Naive thymus-derived CD4-positive, alpha-beta T cell (primary cell): ENCODE results near the gene UMODL1. TPM values are rescaled to one million over a fixed set of nuclear protein-coding genes. Genes with fewer than 3 reads are reported as not detected.
A peak's percentile ranks its signal among the peaks of the same experiment; 100 is the strongest.

ENCODE experiments used
- ATAC-seq: fragments of 150-1000 bp; cut with Tn5 transposase; 2 replicates; pipeline ENCODE4 v1.10.0; 2021; ENCODE audit warnings: mild to moderate bottlenecking, moderate library complexity
- CTCF ChIA-PET: fragments of 350-600 bp; sonication (Branson Sonifier 250); formaldehyde crosslinking; loops from one replicate; lab custom pipeline; 2021; ENCODE audit warnings: antibody characterized with exemption; lab: Charles Lee
- POLR2A ChIA-PET: fragments of 350-600 bp; sonication (Branson Sonifier 250); formaldehyde crosslinking; loops from one replicate; lab custom pipeline; 2021; ENCODE audit warnings: antibody characterized with exemption, inconsistent platforms; lab: Charles Lee
- DNase-seq, 9 donors: peaks; one replicate each; pipeline versions ENCODE4 v3.0.0 to v3.0.0-alpha.2; 2020 to 2022; ENCODE audit warnings: mixed read lengths in 1 of 9
- H3K27ac ChIP-seq: one replicate; pipeline ENCODE4 v1.7.0; 2013; ENCODE audit warnings: mild to moderate bottlenecking, low read depth, low read length, moderate library complexity
- H3K27me3 ChIP-seq, 2 donors: one replicate each; pipeline ENCODE4 v1.7.0; 2013; ENCODE audit warnings: low read length in 2 of 2, mild to moderate bottlenecking in 2 of 2, moderate library complexity in 2 of 2; ENCODE audit not compliant: control insufficient read depth in 2 of 2, insufficient read depth in 2 of 2
- H3K36me3 ChIP-seq, 3 experiments: 1 replicate in 2 of 3; 2 replicates in 1 of 3; pipeline ENCODE4 v1.7.0; 2013; ENCODE audit warnings: low read length in 3 of 3, mild to moderate bottlenecking in 3 of 3, moderate library complexity in 1 of 3; ENCODE audit not compliant: insufficient read depth in 3 of 3, control insufficient read depth in 2 of 3
- H3K4me1 ChIP-seq, 2 donors: one replicate each; pipeline ENCODE4 v1.7.0; 2013; ENCODE audit warnings: low read length in 2 of 2, mild to moderate bottlenecking in 2 of 2, moderate library complexity in 1 of 2; ENCODE audit not compliant: control insufficient read depth in 2 of 2, insufficient read depth in 2 of 2
- H3K4me3 ChIP-seq: 2 replicates; pipeline ENCODE4 v1.7.0; 2013; ENCODE audit warnings: mild to moderate bottlenecking, low read length
- H3K9me3 ChIP-seq, 3 experiments: 1 replicate in 2 of 3; 2 replicates in 1 of 3; pipeline ENCODE4 v1.7.0; 2013; ENCODE audit warnings: low read length in 3 of 3; ENCODE audit not compliant: control insufficient read depth in 2 of 3
- H3K27ac Mint-ChIP-seq, 9 donors: one replicate each; pipeline ENCODE4 v1.8.0; 2020 to 2022; ENCODE audit warnings: mixed read lengths in 9 of 9, mild to moderate bottlenecking in 8 of 9, moderate library complexity in 5 of 9, inconsistent platforms in 2 of 9
- H3K27me3 Mint-ChIP-seq, 5 donors: one replicate each; pipeline ENCODE4 v1.8.0; 2021 to 2022; ENCODE audit warnings: mixed read lengths in 5 of 5, mild to moderate bottlenecking in 1 of 5
- H3K36me3 Mint-ChIP-seq, 5 donors: one replicate each; pipeline ENCODE4 v1.8.0; 2020 to 2022; ENCODE audit warnings: mixed read lengths in 5 of 5, mild to moderate bottlenecking in 3 of 5, inconsistent platforms in 1 of 5
- H3K4me1 Mint-ChIP-seq, 7 donors: one replicate each; pipeline ENCODE4 v1.8.0; 2020 to 2022; ENCODE audit warnings: mixed read lengths in 7 of 7, mild to moderate bottlenecking in 3 of 7, inconsistent platforms in 1 of 7
- H3K4me3 Mint-ChIP-seq, 10 donors: one replicate each; pipeline ENCODE4 v1.8.0; 2020 to 2022; ENCODE audit warnings: mild to moderate bottlenecking in 10 of 10, mixed read lengths in 10 of 10, moderate library complexity in 6 of 10, inconsistent platforms in 2 of 10
- H3K9me3 Mint-ChIP-seq, 11 donors: one replicate each; pipeline ENCODE4 v1.8.0; 2020 to 2022; ENCODE audit warnings: mixed read lengths in 11 of 11, mild to moderate bottlenecking in 4 of 11, inconsistent platforms in 1 of 11, moderate library complexity in 1 of 11
- intact Hi-C, 2 donors: fragments of 100-400 bp; cut with micrococcal nuclease; formaldehyde crosslinking; loops; one replicate each; pipeline ENCODE4 v1.15.1; 2023
- polyA plus RNA-seq, 2 donors: library from polyadenylated mRNA; unstranded; fragments of 300-500 nt; fragmentation: Illumina TruSeq; gene quantifications; one replicate each; pipeline ENCODE4 v1.2.3, GENCODE V29; 2021
- total RNA-seq, 6 experiments: library from RNA in 5 of 6; stranded (reverse) in 5 of 6; gene quantifications; 1 replicate in 5 of 6; 2 replicates in 1 of 6; pipeline ENCODE4 v1.2.3 and lab custom pipeline; 2021 to 2026

UMODL1 gene
- total and polyA plus RNA-seq, 7 experiments from 2014 or later, result 0.11 to 1.7 (median 0.66) TPM; not detected in 1

- Histone ChIP-seq H3K4me3 (no peak overlapping the region), H3K4me1 (peaks cover 15 to 24% of the 10 kb centered on the region in 2 donors), H3K27me3 (no peaks in the 10 kb centered on the region), H3K36me3 (no peaks in the 10 kb centered on the region), H3K27ac (no peak overlapping the region), H3K9me3 (no peaks in the 10 kb centered on the region)
- ChIA-PET CTCF (interaction anchor here (1.1 kb wide), 1 partner anchor 49 kb away, joined by 3 read pairs; no protein-coding TSS in a partner anchor), POLR2A (no interaction called here)
- Mint-ChIP-seq H3K4me3 (peak overlapping the region in 1 of 10 donors; percentile 62), H3K27ac (peak overlapping the region; percentile 44 to 95 (median 73)), H3K27me3 (peaks cover 0 to 13% (median 0%) of the 10 kb centered on the region in 5 donors), H3K36me3 (no peaks in the 10 kb centered on the region), H3K9me3 (peaks cover 0 to 3% (median 0%) of the 10 kb centered on the region in 11 donors), H3K4me1 (peaks cover 24 to 60% (median 43%) of the 10 kb centered on the region in 7 donors)
- DNase-seq, result no peak
- intact Hi-C loops, result no loop called here
- ATAC-seq, result no peak
Observed at GRCh38 chr21:42058631-42059111, 12.4 kb upstream of the UMODL1 start.

- ATAC-seq (no peak), DNase-seq (no peak)
- Mint-ChIP-seq H3K36me3 (no peaks in the 10 kb centered on the region), H3K4me3 (no peak overlapping the region), H3K27ac (peak overlapping the region in 4 of 9 donors; percentile 59 to 99 (median 92)), H3K27me3 (peaks cover 0 to 13% (median 0%) of the 10 kb centered on the region in 5 donors), H3K4me1 (peaks cover 28 to 65% (median 48%) of the 10 kb centered on the region in 7 donors), H3K9me3 (peaks cover 0 to 3% (median 0%) of the 10 kb centered on the region in 11 donors)
- peaks cover 19 to 29% of the 10 kb centered on the region in 2 donors for H3K4me1 ChIP-seq
- no peak overlapping the region for H3K27ac ChIP-seq
- intact Hi-C loops, result no loop called here
- POLR2A ChIA-PET, result no interaction called here
- CTCF ChIA-PET, result interaction anchor here (0.6 to 1.1 kb wide), 2 partner anchors 49 to 54 kb away, joined by 3 read pairs; no protein-coding TSS in a partner anchor
- no peaks in the 10 kb centered on the region for H3K27me3 ChIP-seq
- no peaks in the 10 kb centered on the region for H3K36me3 ChIP-seq
- H3K9me3 ChIP-seq, result no peaks in the 10 kb centered on the region
- H3K4me3 ChIP-seq, result no peak overlapping the region
Observed at GRCh38 chr21:42059141-42059540, 12.0 kb upstream of the UMODL1 start.

GRCh38 chr21:42059721-42060120 is 11.4 kb upstream of the UMODL1 start:
- H3K9me3 Mint-ChIP-seq, result peaks cover 0 to 3% (median 0%) of the 10 kb centered on the region in 11 donors
- POLR2A ChIA-PET, result no interaction called here
- no peak overlapping the region for H3K4me3 Mint-ChIP-seq
- H3K27ac ChIP-seq, result no peak overlapping the region
- no peaks in the 10 kb centered on the region for H3K36me3 ChIP-seq
- H3K4me3 ChIP-seq, result no peak overlapping the region
- H3K27me3 Mint-ChIP-seq, result peaks cover 0 to 13% (median 0%) of the 10 kb centered on the region in 5 donors
- peak overlapping the region in 7 of 9 donors; percentile 59 to 99 (median 78) for H3K27ac Mint-ChIP-seq
- peaks cover 33 to 71% (median 53%) of the 10 kb centered on the region in 7 donors for H3K4me1 Mint-ChIP-seq
- intact Hi-C loops, result loop anchor here (5.0 to 10.0 kb wide), 3 partner anchors 162 to 343 kb away; partner anchors contain the start of gene UBASH3A (in 1 of the 2)
- H3K36me3 Mint-ChIP-seq, result no peaks in the 10 kb centered on the region
- ATAC-seq (no peak), DNase-seq (no peak)
- no peaks in the 10 kb centered on the region for H3K9me3 ChIP-seq
- H3K4me1 ChIP-seq, result peaks cover 20 to 32% of the 10 kb centered on the region in 2 donors
- H3K27me3 ChIP-seq, result no peaks in the 10 kb centered on the region
- CTCF ChIA-PET, result interaction anchor here (0.6 to 1.1 kb wide), 3 partner anchors 48 to 57 kb away, joined by 3 read pairs; no protein-coding TSS in a partner anchor

GRCh38 chr21:42060166-42060565 is 11.0 kb upstream of the UMODL1 start:
- Histone ChIP-seq H3K27me3 (no peaks in the 10 kb centered on the region), H3K36me3 (no peaks in the 10 kb centered on the region), H3K9me3 (no peaks in the 10 kb centered on the region), H3K4me1 (peaks cover 20 to 32% of the 10 kb centered on the region in 2 donors), H3K4me3 (no peak overlapping the region), H3K27ac (no peak overlapping the region)
- DNase-seq (no peak), ATAC-seq (no peak)
- H3K9me3 Mint-ChIP-seq, result peaks cover 0 to 3% (median 0%) of the 10 kb centered on the region in 11 donors
- peak overlapping the region in 1 of 10 donors; percentile 59 for H3K4me3 Mint-ChIP-seq
- H3K27me3 Mint-ChIP-seq, result peaks cover 0 to 13% (median 0%) of the 10 kb centered on the region in 5 donors
- peaks cover 34 to 75% (median 56%) of the 10 kb centered on the region in 7 donors for H3K4me1 Mint-ChIP-seq
- no peaks in the 10 kb centered on the region for H3K36me3 Mint-ChIP-seq
- CTCF ChIA-PET, result interaction anchor here (0.6 kb wide), 1 partner anchor 56 kb away, joined by 3 read pairs; no protein-coding TSS in a partner anchor
- POLR2A ChIA-PET, result no interaction called here
- H3K27ac Mint-ChIP-seq, result peak overlapping the region in 8 of 9 donors; percentile 74 to 100 (median 97)
- intact Hi-C loops, result loop anchor here (5.0 to 10.0 kb wide), 3 partner anchors 163 to 342 kb away; partner anchors contain the start of gene UBASH3A (in 1 of the 2)

- peak overlapping the region; percentile 85 to 95 (median 92) for H3K4me3 Mint-ChIP-seq
- no peaks in the 10 kb centered on the region for H3K9me3 ChIP-seq
- no peak for ATAC-seq
- H3K27ac Mint-ChIP-seq, result peak overlapping the region; percentile 94 to 100 (median 99)
- H3K27ac ChIP-seq, result peak overlapping the region; percentile 85
- H3K36me3 ChIP-seq, result no peaks in the 10 kb centered on the region
- peaks cover 0 to 13% (median 0%) of the 10 kb centered on the region in 5 donors for H3K27me3 Mint-ChIP-seq
- peak overlapping the region; percentile 64 for H3K4me3 ChIP-seq
- no peaks in the 10 kb centered on the region for H3K27me3 ChIP-seq
- peaks cover 0 to 3% (median 0%) of the 10 kb centered on the region in 11 donors for H3K9me3 Mint-ChIP-seq
- peak in 6 of 9 donors; percentile 6 to 35 (median 18) for DNase-seq
- peaks cover 0 to 4% (median 0%) of the 10 kb centered on the region in 5 donors for H3K36me3 Mint-ChIP-seq
- intact Hi-C loops, result loop anchor here (5.0 to 10.0 kb wide), 3 partner anchors 164 to 341 kb away; partner anchors contain the start of gene UBASH3A (in 1 of the 2)
- CTCF ChIA-PET, result no interaction called here
- POLR2A ChIA-PET, result interaction anchor here (0.6 to 4.6 kb wide), 9 partner anchors 9 to 818 kb away, joined by 3 to 122 read pairs (median 6); partner anchors contain the start of gene ZBTB21
- peaks cover 20 to 32% of the 10 kb centered on the region in 2 donors for H3K4me1 ChIP-seq
- peaks cover 34 to 82% (median 60%) of the 10 kb centered on the region in 7 donors for H3K4me1 Mint-ChIP-seq
Observed at GRCh38 chr21:42061195-42061985, 9.7 kb upstream of the UMODL1 start.

GRCh38 chr21:42061986-42062235 is 9.2 kb upstream of the UMODL1 start:
- H3K27me3 ChIP-seq, result no peaks in the 10 kb centered on the region
- Mint-ChIP-seq H3K4me3 (peak overlapping the region; percentile 85 to 95 (median 92)), H3K4me1 (peaks cover 31 to 79% (median 59%) of the 10 kb centered on the region in 7 donors), H3K27ac (peak overlapping the region; percentile 94 to 100 (median 99)), H3K9me3 (peaks cover 0 to 2% (median 0%) of the 10 kb centered on the region in 11 donors), H3K27me3 (peaks cover 0 to 10% (median 0%) of the 10 kb centered on the region in 5 donors), H3K36me3 (peaks cover 0 to 4% (median 0%) of the 10 kb centered on the region in 5 donors)
- peaks cover 20 to 32% of the 10 kb centered on the region in 2 donors for H3K4me1 ChIP-seq
- peak overlapping the region; percentile 64 for H3K4me3 ChIP-seq
- no peaks in the 10 kb centered on the region for H3K36me3 ChIP-seq
- CTCF ChIA-PET, result interaction anchor here (3.7 kb wide), 1 partner anchor 46 kb away, joined by 23 read pairs; no protein-coding TSS in a partner anchor
- DNase-seq (no peak), ATAC-seq (no peak)
- intact Hi-C loops, result loop anchor here (1.0 to 10.0 kb wide), 14 partner anchors 27 to 434 kb away; partner anchors contain the start of genes ZBTB21 (in 2 of the 2), PRDM15 (in 1 of the 2), RSPH1 (in 1 of the 2) and UBASH3A (in 1 of the 2)
- POLR2A ChIA-PET, result interaction anchor here (0.6 to 4.6 kb wide), 9 partner anchors 10 to 818 kb away, joined by 3 to 122 read pairs (median 6); partner anchors contain the start of gene ZBTB21
- H3K9me3 ChIP-seq, result no peaks in the 10 kb centered on the region
- peak overlapping the region; percentile 85 for H3K27ac ChIP-seq
